IPS-15b (cell line): ENCODE results near the gene SEC24B.

Experiments
- H3K27me3 ChIP-seq: one replicate; pipeline ENCODE4 v1.6.1; 2013; ENCODE audit warnings: low read length; ENCODE audit not compliant: control insufficient read depth, insufficient read depth
- H3K36me3 ChIP-seq: one replicate; pipeline ENCODE4 v1.6.1; 2013; ENCODE audit warnings: low read length; ENCODE audit not compliant: control insufficient read depth, insufficient read depth
- H3K4me1 ChIP-seq: one replicate; pipeline ENCODE4 v1.6.1; 2013; ENCODE audit warnings: mild to moderate bottlenecking, low read length; ENCODE audit not compliant: control insufficient read depth, insufficient read depth
- H3K4me3 ChIP-seq: one replicate; pipeline ENCODE4 v1.5.1; 2013; ENCODE audit warnings: low read depth, low read length
- H3K9ac ChIP-seq: one replicate; pipeline ENCODE4 v1.6.1; 2013; ENCODE audit warnings: low read depth, mild to moderate bottlenecking, low read length
- H3K9me3 ChIP-seq: one replicate; pipeline ENCODE4 v1.6.1; 2013; ENCODE audit warnings: mild to moderate bottlenecking, low read length; ENCODE audit not compliant: control insufficient read depth, insufficient read depth

SEC24B gene

DNA sequence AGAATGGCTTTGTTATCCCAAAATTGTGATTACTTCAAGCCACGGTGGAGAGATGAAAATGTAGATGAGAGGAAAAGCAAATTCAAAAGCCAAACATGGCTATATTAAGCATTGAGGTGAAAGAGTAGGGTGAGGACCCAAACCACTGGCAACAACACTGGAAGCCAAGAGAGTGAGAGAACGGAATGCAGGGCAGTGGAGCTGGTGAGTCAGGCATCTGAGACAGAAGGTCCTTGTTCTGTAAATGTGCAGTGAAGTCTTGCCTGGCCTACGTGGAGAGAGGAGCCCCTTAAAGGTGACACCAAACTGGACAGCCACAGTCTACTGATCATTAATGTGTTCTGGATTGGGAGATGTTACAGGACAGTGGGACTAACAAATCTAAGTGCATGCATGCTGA lies 22.8 kb upstream of the SEC24B start:
- Histone ChIP-seq H3K4me1 (peaks cover 28% of the 10 kb centered on the region), H3K4me3 (no peak overlapping the region), H3K36me3 (no peaks in the 10 kb centered on the region), H3K27me3 (no peaks in the 10 kb centered on the region), H3K9me3 (no peaks in the 10 kb centered on the region), H3K9ac (no peak overlapping the region)

DNA sequence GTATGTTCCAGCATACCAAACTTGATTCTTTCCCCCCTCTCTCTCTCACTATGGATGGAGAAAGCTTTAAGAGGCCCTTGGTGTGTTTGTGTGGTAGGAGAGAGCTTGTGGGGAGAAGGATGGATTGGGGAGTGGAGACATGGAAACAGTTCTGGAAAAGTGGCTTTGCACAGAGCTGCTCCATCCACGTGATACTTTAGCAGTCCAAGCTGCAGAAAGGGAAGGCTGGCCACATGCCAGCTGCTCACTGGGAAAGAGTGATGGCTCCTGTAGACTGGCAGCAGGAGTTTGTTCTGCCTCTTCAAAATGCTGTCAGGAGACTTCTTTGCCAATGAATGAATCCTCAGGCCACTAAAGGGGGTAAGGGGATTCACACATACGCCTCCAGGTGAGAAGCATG lies 21.7 kb upstream of the SEC24B start:
- Histone ChIP-seq H3K9me3 (no peaks in the 10 kb centered on the region), H3K4me3 (no peak overlapping the region), H3K9ac (no peak overlapping the region), H3K36me3 (no peaks in the 10 kb centered on the region), H3K27me3 (no peaks in the 10 kb centered on the region), H3K4me1 (peaks cover 28% of the 10 kb centered on the region)

DNA sequence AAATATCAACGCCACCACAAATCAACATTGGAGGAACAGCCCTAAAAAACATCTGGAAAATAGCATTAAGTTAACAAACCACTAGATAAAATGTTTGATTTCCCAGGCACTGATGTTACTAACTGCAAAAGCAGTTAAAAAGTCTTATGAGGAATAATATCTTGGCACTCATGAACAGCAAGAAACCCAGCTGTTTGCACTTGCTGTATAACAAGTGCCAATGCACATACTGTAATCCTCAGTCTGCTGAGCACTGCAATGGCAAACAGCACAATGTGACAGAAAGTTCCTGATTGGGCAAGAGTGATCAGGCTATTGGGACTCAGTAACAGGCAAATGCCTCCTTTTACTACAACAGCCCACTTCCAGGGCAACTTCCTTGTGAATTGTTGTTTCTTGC lies 20.8 kb upstream of the SEC24B start:
- peaks cover 25% of the 10 kb centered on the region for H3K4me1 ChIP-seq
- H3K4me3 ChIP-seq = no peak overlapping the region

DNA sequence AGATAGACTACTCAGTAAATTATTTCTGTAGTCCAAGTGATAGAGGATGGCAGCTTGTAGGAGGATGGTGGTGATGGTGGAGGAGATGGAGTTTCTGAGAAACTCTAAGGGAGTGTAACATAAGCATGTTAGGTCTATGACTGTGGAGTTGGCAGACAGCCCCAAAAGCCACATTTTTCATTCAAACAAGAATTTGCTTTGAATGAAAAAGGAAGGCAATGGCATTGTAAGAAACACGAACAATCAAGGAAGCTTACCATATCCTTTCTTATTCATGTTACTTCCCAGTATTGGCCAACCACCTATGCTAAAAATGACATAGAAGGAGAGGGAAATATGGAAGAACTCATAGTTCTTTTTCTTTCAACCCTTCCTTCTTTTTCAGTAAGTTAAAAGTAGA lies 18.7 kb upstream of the SEC24B start:
- H3K4me1 ChIP-seq = peaks cover 27% of the 10 kb centered on the region
- H3K9ac ChIP-seq = no peak overlapping the region
- H3K4me3 ChIP-seq = no peak overlapping the region
- H3K27me3 ChIP-seq = no peaks in the 10 kb centered on the region
- no peaks in the 10 kb centered on the region for H3K9me3 ChIP-seq
- no peaks in the 10 kb centered on the region for H3K36me3 ChIP-seq

More for the DNA sequence above, 20.8 kb upstream of the SEC24B start:
- Histone ChIP-seq H3K36me3 (no peaks in the 10 kb centered on the region), H3K9ac (no peak overlapping the region), H3K27me3 (no peaks in the 10 kb centered on the region), H3K9me3 (no peaks in the 10 kb centered on the region)

DNA sequence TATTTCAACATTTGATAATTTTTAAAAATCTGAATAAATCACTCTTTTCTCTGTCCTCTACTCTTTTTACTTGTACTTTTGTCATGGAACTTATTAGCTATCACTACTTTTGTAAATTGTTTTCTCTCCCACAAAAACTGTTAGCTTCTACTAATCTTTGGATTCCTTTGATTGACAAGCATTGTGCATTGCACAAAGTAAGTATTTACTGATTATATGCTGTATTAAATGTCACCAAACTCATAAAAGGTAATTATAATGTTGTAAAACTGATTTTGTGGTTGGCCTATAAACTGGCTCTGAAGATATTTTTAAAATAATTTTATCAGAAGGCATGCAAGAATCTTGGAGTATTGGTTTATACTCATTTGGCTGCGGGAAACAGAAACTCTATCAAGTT lies 15.0 kb upstream of the SEC24B start:
- peaks cover 21% of the 10 kb centered on the region for H3K4me1 ChIP-seq
- H3K9me3 ChIP-seq = no peaks in the 10 kb centered on the region
- H3K9ac ChIP-seq = no peak overlapping the region
- no peaks in the 10 kb centered on the region for H3K36me3 ChIP-seq
- no peak overlapping the region for H3K4me3 ChIP-seq
- no peaks in the 10 kb centered on the region for H3K27me3 ChIP-seq

DNA sequence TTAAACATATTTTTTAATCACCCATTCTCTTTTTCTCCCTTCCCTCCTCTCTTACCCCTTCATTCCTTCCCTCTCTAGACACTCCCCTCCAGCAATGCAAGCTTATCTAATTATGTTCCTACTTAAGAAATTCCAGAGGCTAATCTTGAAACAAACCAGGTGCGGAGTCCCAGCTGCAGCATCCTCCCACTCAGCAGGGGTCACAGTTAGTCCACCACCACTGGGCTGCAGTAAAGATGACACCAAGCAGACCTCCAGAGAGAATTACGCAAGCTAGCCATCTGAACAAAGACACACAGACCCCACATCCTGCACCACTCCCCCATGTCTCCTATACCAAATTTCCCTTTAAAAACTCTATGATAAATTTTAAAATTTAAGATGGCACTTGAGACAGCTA lies 13.9 kb upstream of the SEC24B start:
- H3K4me3 ChIP-seq = no peak overlapping the region

DNA sequence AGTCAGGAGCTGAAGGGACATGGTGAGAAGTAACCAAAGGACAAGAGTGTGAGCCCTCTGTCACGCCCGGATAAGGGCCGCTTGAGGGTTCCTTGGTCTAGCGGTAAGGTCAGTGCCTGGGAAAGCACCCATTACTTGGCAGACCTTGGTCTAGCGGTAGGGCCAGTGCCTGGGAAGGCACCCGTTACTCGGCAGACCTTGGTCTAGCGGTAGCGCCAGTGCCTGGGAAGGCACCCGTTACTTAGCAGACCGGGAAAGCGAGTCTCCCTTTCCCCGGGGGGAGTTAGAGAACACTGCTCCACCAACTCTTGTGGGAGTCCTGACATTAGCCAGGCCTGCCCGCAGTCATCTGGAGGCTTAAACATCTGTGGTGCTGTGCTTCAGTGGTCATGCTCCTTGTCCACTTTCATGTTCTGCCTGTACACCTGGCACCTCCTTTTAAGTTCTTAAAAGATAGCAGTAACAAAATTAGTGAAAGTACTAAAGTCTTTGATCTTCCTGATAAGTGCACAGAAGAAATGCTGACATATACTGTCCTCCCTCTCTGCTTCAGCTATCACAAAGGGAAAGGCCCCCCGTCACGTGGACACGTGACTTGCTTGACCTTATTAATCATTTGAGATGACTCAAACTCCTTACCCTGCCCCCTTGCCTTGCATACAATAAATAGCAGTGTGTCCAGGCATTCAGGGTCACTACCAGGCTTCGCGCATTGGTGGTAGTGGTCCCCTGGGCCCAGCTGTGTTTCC lies 9.3 kb upstream of the SEC24B start:
- no peaks in the 10 kb centered on the region for H3K9me3 ChIP-seq
- H3K4me1 ChIP-seq = peaks cover 12% of the 10 kb centered on the region
- no peaks in the 10 kb centered on the region for H3K27me3 ChIP-seq
- no peak overlapping the region for H3K9ac ChIP-seq
- H3K4me3 ChIP-seq = no peak overlapping the region
- no peaks in the 10 kb centered on the region for H3K36me3 ChIP-seq

More for the DNA sequence above, 13.9 kb upstream of the SEC24B start:
- Histone ChIP-seq H3K27me3 (no peaks in the 10 kb centered on the region), H3K4me1 (peaks cover 19% of the 10 kb centered on the region), H3K9me3 (no peaks in the 10 kb centered on the region), H3K9ac (no peak overlapping the region), H3K36me3 (no peaks in the 10 kb centered on the region)

DNA sequence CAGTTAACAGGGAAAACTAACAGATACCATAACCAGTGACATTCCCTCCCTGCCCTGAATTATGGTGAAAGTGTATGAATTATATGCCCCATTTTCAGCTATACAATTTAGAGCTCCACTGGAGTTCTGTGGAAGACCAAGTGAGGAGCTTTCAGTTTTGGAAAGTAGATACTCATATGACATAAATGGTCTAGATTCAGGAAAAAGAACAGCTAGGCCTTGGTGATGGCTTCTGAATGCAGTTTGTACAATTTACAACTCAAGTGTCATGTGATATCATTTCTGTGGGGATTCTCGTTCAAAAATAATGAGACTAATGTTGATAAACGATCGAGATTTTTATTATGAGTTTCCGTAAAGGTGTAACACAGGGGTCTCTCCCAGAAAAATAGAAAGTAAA lies 8.2 kb upstream of the SEC24B start:
- H3K4me1 ChIP-seq = peaks cover 4% of the 10 kb centered on the region
- H3K4me3 ChIP-seq = no peak overlapping the region
- no peaks in the 10 kb centered on the region for H3K27me3 ChIP-seq
- H3K9me3 ChIP-seq = no peaks in the 10 kb centered on the region
- H3K36me3 ChIP-seq = no peaks in the 10 kb centered on the region
- H3K9ac ChIP-seq = no peak overlapping the region

DNA sequence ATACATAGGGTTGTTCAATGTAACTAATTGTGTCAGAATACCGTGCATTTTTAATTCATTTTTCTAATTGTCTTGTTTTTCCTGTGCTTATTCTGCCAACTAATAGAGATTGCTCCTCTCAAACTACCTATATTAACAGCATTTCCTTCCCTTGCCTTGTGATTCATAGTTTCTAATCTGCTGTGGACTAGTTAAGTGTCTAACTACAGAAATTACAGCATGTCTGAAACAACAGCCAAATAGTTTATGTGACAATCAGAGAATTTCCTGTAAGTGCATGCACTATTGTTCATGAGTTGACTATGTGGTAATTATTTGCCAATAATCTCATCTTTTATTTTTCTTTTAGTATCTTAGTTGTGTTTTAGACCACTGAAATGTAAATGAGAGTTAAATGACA lies 4.1 kb upstream of the SEC24B start:
- no peaks in the 10 kb centered on the region for H3K9me3 ChIP-seq
- peaks cover 3% of the 10 kb centered on the region for H3K4me1 ChIP-seq
- H3K9ac ChIP-seq = no peak overlapping the region
- no peaks in the 10 kb centered on the region for H3K27me3 ChIP-seq
- H3K4me3 ChIP-seq = no peak overlapping the region
- H3K36me3 ChIP-seq = no peaks in the 10 kb centered on the region

DNA sequence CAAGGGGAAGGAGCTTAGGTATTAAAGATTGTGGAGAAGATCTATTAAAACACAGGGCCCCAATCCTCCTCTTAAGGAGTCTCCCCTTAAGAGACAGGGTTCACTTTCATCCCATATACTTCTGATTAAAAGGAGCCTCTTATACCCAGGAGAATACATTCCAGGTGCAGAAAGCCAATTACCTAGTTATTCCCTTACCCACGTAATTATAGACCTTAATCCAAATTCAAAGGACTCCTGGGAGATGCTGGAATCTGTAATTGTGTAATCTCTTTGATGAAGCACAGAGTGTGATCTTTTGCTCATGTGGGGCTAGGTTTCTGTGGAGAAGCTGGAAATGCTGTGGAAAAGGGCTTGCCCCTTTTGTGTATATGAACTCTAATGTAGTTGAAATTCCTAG lies 1.4 kb upstream of the SEC24B start:
- no peaks in the 10 kb centered on the region for H3K36me3 ChIP-seq
- no peaks in the 10 kb centered on the region for H3K9me3 ChIP-seq
- peaks cover 10% of the 10 kb centered on the region for H3K4me1 ChIP-seq
- H3K27me3 ChIP-seq = no peaks in the 10 kb centered on the region
- no peak overlapping the region for H3K9ac ChIP-seq
- H3K4me3 ChIP-seq = no peak overlapping the region

DNA sequence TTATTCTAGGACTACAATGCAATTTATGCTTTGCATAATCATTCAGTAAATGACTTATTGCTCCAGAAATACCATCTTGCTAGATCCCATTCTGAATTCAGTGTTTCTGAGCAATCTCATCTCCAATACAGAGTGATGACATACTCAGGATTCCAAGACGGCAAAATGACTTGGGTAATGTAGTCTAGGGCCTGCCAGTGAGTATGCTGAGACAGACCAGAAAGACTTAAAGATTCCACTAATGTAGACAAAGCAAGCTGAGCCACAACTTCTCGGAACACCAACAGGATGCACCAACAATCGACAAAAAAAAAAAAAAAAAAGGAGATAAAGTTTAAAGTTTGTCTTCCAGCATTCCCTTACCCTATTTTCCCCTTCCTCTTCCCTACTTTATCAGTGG lies 919 bp upstream of the SEC24B start:
- Histone ChIP-seq H3K36me3 (no peaks in the 10 kb centered on the region), H3K9ac (peak overlapping the region; percentile 75), H3K9me3 (no peaks in the 10 kb centered on the region), H3K4me3 (peak overlapping the region; percentile 75), H3K4me1 (peaks cover 10% of the 10 kb centered on the region), H3K27me3 (no peaks in the 10 kb centered on the region)

DNA sequence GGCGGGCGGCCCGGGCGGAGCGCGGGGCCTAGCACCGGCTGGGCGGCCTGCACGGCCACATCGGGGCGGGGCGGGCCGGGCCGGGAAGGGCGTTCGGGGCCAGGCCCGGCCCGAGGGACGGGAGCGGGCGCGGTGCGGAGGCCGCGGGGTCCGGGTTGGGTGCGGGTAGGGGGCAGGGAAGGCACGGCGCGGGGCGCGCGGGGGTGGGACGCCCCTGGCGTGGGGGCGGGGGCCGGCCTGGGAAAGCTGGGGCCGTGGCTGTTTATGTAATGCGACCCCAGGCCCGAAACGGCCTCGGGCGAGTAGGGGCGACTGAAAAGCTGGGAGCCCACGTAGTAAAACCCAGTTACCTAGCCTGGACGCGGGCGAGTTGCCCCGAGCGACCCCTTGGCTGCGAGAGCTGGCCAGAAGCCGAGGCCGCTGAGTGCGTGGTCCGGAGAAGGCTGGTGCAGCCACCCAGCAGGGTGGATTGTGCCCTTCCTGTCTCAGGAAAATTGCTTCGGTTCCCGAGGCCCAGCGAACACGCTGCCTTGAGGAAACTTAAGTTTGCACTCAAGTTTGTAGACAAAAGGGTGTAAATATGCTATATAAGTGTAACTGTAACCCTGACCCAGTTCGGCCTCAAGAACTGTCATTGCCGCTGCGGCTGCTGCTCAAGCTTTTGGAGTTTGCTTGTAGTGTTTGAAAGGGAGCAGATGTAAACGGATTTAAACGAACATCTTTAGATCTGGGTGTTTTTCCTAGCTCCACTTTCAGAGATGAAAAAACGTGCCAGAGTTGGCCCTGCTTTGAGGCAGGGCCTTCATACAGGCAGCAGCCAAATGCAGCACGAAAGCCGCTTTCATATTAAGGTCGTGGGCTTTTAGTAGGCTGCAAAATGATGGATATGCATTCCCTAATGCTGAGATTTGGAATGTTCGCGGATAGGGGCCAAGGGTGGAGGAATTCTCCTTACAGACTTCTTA lies 674 bp downstream of the SEC24B start:
- peak overlapping the region; percentile 71 for H3K9ac ChIP-seq
- H3K36me3 ChIP-seq = no peaks in the 10 kb centered on the region
- H3K27me3 ChIP-seq = no peaks in the 10 kb centered on the region
- peak overlapping the region; percentile 83 for H3K4me3 ChIP-seq
- peaks cover 10% of the 10 kb centered on the region for H3K4me1 ChIP-seq
- no peaks in the 10 kb centered on the region for H3K9me3 ChIP-seq
